Upper lobe of right lung (tissue), 1 donor: Measurements from ENCODE around the gene LAPTM4A. TPM values are rescaled to one million over a fixed set of nuclear protein-coding genes. Genes with fewer than 3 reads are reported as not detected.

Source experiments
- ATAC-seq: fragments of 200-7000 bp; cut with Tn5 transposase; one replicate; pipeline ENCODE4 v1.9.1; 2020; ENCODE audit warnings: mild to moderate bottlenecking, moderate library complexity
- DNase-seq: peaks from one replicate; pipeline ENCODE4 v3.0.0-alpha.2; 2020
- H3K27ac ChIP-seq: fragments of 200-600 bp; one replicate; pipeline ENCODE4 v1.8.0; 2022
- H3K27me3 ChIP-seq: fragments of 200-600 bp; one replicate; pipeline ENCODE4 v1.8.0; 2022; ENCODE audit warnings: mild to moderate bottlenecking
- H3K36me3 ChIP-seq: fragments of 200-600 bp; one replicate; pipeline ENCODE4 v1.8.0; 2022
- H3K4me1 ChIP-seq: fragments of 200-600 bp; one replicate; pipeline ENCODE4 v1.8.0; 2022
- H3K4me3 ChIP-seq: fragments of 200-600 bp; one replicate; pipeline ENCODE4 v1.8.0; 2022; ENCODE audit warnings: mild to moderate bottlenecking
- H3K9me3 ChIP-seq: fragments of 200-600 bp; one replicate; pipeline ENCODE4 v1.8.0; 2022
- intact Hi-C: fragments of 100-400 bp; cut with DNase I; formaldehyde crosslinking; loops from one replicate; pipeline ENCODE4 v1.11.0; 2022
- total RNA-seq: library from RNA; stranded (reverse); fragmentation: NEBNext Ultra II Directional; extraction: Animal tissue kit (Norgen Biotek cat#: 25700); gene quantifications from one replicate; pipeline ENCODE4 v1.2.1, GENCODE V29; 2021
- TF ChIP-seq, protein P1 (sequence below): fragments of 200-600 bp; IDR thresholded peaks from one replicate; pipeline ENCODE4 v1.8.0; 2022; ENCODE audit warnings: antibody characterized with exemption
- donor health status: DM: no; HTN: yes; CAD: no; lungs with severe emphysema.

LAPTM4A gene
- total RNA-seq, 1 donor from 2014 or later, result 245 TPM

DNA sequence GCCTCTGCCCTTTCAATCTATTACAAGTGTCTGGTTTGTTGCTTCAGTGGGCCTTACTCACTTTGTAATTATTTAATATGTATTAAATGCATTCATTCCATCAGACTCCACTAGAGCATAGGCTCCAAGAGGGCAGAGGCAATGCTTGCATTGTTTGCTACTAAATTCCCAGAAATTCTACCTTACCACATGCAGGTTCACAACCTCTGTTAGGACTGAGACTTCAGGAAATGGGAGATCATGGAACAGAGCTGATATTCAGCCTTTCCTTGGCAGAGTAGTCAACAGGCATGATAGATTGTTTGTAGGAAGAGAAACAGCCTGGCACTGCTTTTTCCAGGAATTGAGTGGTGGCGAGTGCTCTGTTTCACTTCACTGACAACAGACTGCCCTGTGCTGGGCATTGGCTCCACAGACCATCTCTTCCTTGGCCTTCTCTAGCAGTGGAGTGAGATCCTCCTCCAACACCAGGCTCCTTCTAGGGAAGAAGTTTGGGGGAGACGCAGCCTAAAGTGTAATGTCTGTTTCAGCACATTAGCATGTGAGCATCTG lies 32.8 kb downstream of the LAPTM4A start:
- H3K27ac ChIP-seq, result no peak overlapping the region

GRCh38 chr2:20016346-20016745 lies 35.1 kb downstream of the LAPTM4A start:
- Histone ChIP-seq H3K9me3 (no peaks in the 10 kb centered on the region), H3K36me3 (no peaks in the 10 kb centered on the region), H3K4me3 (no peak overlapping the region), H3K27me3 (peaks cover 10% of the 10 kb centered on the region), H3K4me1 (peaks cover 12% of the 10 kb centered on the region), H3K27ac (no peak overlapping the region)
- TF ChIP-seq, protein P1, sequence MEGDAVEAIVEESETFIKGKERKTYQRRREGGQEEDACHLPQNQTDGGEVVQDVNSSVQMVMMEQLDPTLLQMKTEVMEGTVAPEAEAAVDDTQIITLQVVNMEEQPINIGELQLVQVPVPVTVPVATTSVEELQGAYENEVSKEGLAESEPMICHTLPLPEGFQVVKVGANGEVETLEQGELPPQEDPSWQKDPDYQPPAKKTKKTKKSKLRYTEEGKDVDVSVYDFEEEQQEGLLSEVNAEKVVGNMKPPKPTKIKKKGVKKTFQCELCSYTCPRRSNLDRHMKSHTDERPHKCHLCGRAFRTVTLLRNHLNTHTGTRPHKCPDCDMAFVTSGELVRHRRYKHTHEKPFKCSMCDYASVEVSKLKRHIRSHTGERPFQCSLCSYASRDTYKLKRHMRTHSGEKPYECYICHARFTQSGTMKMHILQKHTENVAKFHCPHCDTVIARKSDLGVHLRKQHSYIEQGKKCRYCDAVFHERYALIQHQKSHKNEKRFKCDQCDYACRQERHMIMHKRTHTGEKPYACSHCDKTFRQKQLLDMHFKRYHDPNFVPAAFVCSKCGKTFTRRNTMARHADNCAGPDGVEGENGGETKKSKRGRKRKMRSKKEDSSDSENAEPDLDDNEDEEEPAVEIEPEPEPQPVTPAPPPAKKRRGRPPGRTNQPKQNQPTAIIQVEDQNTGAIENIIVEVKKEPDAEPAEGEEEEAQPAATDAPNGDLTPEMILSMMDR, result no peak
- no peak for ATAC-seq
- DNase-seq, result no peak
- intact Hi-C loops, result loop anchor here (10.0 kb wide), 1 partner anchor 78 kb away; no protein-coding TSS in a partner anchor

More for the DNA sequence above, 32.8 kb downstream of the LAPTM4A start:
- intact Hi-C loops, result loop anchor here (10.0 kb wide), 1 partner anchor 76 kb away; no protein-coding TSS in a partner anchor
- Histone ChIP-seq H3K27me3 (no peaks in the 10 kb centered on the region), H3K36me3 (no peaks in the 10 kb centered on the region), H3K9me3 (no peaks in the 10 kb centered on the region), H3K4me1 (no peaks in the 10 kb centered on the region), H3K4me3 (no peak overlapping the region)
- no peak for ATAC-seq
- no peak for DNase-seq
- TF ChIP-seq, protein P1, result no peak

DNA sequence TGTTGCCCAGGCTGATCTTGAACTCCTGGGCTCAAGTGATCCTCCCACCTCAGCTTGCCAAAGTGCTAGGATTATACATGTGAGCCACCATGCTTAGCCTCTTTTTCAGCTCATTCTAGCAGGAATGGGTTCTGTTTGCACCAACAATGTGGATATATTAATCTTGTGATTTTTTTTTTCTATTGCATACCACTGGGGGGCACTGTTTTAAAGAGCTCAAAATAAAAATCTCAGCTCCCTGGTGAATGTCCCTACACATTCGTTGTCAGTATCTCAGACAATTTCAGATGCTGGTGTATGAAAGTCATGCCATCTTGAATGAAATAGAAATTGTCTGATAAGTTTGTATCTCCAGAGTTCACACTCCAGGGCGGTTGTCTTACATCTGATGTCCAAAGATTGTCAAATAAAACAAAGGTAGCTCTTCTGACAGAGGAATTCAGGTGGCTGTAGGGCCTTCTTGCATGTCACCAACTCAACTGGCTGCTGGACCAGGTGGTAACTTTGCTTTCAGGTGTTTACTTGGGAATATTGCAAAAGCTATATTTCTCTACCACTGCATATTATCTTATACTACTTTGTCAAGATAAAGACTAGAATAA lies 35.8 kb downstream of the LAPTM4A start:
- DNase-seq, result no peak
- Histone ChIP-seq H3K27me3 (peaks cover 10% of the 10 kb centered on the region), H3K27ac (no peak overlapping the region), H3K36me3 (no peaks in the 10 kb centered on the region), H3K9me3 (no peaks in the 10 kb centered on the region), H3K4me3 (no peak overlapping the region), H3K4me1 (peaks cover 12% of the 10 kb centered on the region)
- intact Hi-C loops, result loop anchor here (10.0 kb wide), 1 partner anchor 79 kb away; no protein-coding TSS in a partner anchor
- ATAC-seq, result peak; percentile 56
- TF ChIP-seq, protein P1, result peak; percentile 67

GRCh38 chr2:20013126-20013849 lies 38.1 kb downstream of the LAPTM4A start:
- intact Hi-C loops, result loop anchor here (10.0 kb wide), 1 partner anchor 82 kb away; no protein-coding TSS in a partner anchor
- ATAC-seq (peak; percentile 20), DNase-seq (no peak)
- Histone ChIP-seq H3K4me3 (peak overlapping the region; percentile 52), H3K27ac (peak overlapping the region; percentile 65), H3K36me3 (no peaks in the 10 kb centered on the region), H3K27me3 (peaks cover 16% of the 10 kb centered on the region), H3K4me1 (peaks cover 12% of the 10 kb centered on the region), H3K9me3 (no peaks in the 10 kb centered on the region)
- TF ChIP-seq, protein P1, result no peak

GRCh38 chr2:20012282-20013125 lies 38.9 kb downstream of the LAPTM4A start, which contains the start of gene MATN3:
Gene MATN3 (minus strand): TSS chr2:20012668. CDS start chr2:20012631, 37 bp downstream.
- intact Hi-C loops, result loop anchor here (10.0 kb wide), 1 partner anchor 82 kb away; no protein-coding TSS in a partner anchor
- Histone ChIP-seq H3K27me3 (peaks cover 17% of the 10 kb centered on the region), H3K4me1 (peaks cover 12% of the 10 kb centered on the region), H3K36me3 (no peaks in the 10 kb centered on the region), H3K27ac (peak within 1 kb of the TSS; percentile 65), H3K4me3 (peak within 1 kb of the TSS; percentile 52), H3K9me3 (no peaks in the 10 kb centered on the region)
- peak; percentile 92 for ATAC-seq
- TF ChIP-seq, protein P1, result no peak
- DNase-seq, result peak; percentile 81
